Femur (tissue), 1 donor: Measurements from ENCODE around the gene LRP8.
"Not testable (repeated sequence)": the region's sequence is repeated elsewhere in the genome, so short reads cannot be mapped to it uniquely, and the experiment has no call there.

Experiments
- DNase-seq: peaks from one replicate; pipeline ENCODE4 v3.0.0-alpha.2; 2017

The LRP8 gene

GRCh38 chr1:53303726-53304515 lies 23.9 kb downstream of the LRP8 start:
- DNase-seq: no peak

DNA sequence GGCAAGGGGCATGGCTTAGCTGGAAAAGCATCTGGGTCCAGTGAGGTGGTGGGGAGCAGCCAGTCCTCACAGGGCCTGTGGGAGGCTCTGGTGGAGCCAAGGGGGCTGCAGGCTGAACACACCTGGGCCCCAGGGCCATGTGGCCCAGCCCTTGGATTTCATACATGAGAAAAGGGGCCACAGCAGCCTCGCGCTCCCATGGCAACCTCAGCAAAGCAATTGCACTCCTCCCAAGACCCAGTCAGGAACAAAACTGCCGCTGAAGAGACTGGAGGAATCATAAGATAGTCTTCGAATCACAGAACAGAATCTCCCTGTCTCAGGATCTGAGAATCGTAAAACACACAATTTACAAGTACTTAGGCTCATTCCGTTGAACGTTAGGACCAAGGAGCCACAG lies 24.6 kb downstream of the LRP8 start:
- no peak for DNase-seq

GRCh38 chr1:53299233-53299632 lies 28.6 kb downstream of the LRP8 start:
- DNase-seq: no peak

- no peak for DNase-seq
Observed at GRCh38 chr1:53298045-53298637, 29.7 kb downstream of the LRP8 start.

- DNase-seq: no peak
Observed at GRCh38 chr1:53297195-53297594, 30.7 kb downstream of the LRP8 start.

DNA sequence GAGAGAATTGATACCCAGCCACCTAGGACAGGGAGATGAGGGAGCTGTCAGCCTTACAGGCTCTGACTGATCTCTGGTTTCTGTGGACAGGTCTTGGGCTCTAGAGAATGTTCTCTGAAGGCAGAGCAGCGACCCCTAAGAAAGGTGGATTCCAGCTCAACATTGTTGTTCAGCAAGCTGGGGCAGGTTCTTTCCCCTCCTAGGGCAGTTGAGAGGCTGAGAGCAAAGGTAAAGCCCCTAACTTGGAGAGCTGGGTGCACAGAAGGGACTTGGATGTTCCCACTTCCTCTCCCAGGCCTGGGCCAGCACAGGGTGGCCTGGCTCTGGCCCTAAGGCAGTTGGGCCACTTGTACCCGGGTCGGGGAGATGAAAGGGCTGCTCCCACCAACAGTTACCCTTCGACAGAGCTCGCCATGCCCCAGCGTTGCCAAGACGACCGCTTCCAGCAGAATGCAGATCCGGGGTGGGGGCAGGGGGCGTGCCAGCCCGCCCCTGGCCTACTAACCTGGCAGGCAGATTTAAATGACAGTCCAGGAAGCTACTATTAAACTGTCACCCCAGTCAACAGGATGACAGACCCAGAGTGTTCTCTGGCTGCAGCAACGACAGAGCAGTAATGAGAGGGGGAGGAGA lies 31.6 kb downstream of the LRP8 start:
- no peak for DNase-seq

- no peak for DNase-seq
Observed at GRCh38 chr1:53295726-53296116, 32.1 kb downstream of the LRP8 start.

DNA sequence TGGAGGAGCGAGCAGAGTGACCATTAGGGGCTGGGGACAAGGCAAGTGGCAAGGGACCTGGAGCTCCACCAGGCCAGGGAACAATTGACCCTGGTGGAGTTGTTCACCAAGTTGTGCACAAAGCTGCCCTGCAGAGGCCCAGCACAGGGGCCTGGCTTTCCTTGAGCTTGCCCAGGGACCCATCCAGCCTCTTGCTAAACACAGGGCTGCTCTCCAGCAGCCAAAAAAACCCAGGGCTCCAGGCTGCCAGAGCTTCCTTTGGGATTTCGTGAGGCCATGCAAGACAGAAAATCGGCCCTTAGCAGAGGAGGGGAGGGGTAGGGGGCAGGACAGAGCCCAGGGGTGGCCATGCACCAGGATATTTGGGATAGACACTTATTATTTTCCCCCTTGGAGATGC lies 32.6 kb downstream of the LRP8 start:
- DNase-seq: no peak

DNA sequence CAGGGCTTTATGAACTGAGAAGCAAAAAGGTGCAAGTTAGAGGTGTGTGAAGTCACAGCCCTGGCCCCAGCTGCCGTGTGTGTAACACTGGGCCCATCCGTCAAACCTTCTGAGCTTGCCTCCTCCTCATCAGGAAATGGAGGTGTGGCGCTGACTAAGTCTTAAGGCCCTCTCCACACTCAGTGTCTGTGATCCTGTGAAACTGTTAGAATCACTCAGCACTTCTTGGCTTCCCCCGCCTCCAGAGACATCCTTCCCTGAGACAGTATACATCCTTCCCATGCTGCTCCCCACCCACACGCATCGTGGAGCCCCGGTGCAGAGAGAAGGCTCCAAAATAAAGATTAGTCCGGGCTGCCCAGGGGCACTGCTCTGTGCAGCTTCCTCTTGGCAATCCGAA lies 33.3 kb downstream of the LRP8 start:
- DNase-seq: no peak

DNA sequence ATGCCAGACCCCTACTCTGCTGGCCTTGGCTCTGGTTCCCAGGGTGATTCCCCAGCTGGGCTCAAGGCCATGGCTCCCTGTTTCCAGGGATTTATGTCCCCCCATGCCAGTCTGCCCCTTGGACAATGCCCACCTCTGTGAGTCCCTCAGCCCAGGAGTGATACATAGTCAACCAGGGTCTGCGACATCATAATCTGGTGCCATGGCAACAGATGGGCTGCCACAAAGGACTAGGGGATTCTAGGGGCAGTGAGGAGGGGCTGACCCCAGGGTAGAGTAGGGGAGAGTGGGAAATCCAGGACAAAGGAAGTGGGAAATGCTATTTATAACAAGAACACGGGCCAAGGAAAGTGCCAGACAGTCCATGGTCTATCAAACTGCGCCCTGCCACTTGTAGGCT lies 33.8 kb downstream of the LRP8 start:
- no peak for DNase-seq

GRCh38 chr1:53293123-53293522 lies 34.7 kb downstream of the LRP8 start:
- DNase-seq: no peak

DNA sequence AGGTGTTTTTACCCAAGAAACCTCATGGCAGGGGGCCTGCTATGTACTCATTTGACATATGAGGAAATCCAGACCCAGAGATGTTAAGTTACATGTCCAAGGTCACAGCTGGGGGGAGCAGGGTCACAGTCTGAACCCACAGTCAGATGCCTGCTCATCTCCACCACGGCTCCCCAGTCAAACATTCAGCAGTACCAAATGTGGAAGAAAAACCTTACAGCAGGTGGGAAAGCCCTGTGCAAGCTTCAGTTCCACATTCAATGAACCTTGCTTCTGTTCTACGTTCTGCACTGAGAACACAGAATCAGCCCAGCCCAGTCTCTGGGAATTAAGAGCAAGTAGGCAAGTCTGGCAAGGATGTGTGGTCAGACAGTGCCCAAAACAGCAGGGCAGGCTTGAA lies 35.2 kb downstream of the LRP8 start:
- DNase-seq: no peak

DNA sequence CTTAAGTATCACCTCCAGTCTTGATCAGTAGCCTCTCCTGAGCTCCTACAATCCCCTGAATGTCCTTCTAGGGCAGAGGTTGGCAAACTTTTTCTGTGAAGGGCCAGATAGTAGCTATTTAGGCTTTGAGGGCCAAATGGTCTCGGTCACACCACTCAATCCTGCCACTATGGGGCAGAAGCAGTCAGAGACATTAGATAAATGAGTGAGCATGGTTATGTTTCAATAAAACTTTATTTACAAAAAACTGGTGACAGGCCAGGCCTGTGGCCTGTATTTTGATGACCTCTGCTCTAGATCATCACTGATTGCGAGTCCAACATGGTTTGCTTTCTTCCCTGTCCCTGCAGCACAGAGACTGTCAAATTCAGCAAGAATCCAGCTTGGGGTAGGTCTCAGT lies 36.3 kb downstream of the LRP8 start:
- DNase-seq: no peak

DNA sequence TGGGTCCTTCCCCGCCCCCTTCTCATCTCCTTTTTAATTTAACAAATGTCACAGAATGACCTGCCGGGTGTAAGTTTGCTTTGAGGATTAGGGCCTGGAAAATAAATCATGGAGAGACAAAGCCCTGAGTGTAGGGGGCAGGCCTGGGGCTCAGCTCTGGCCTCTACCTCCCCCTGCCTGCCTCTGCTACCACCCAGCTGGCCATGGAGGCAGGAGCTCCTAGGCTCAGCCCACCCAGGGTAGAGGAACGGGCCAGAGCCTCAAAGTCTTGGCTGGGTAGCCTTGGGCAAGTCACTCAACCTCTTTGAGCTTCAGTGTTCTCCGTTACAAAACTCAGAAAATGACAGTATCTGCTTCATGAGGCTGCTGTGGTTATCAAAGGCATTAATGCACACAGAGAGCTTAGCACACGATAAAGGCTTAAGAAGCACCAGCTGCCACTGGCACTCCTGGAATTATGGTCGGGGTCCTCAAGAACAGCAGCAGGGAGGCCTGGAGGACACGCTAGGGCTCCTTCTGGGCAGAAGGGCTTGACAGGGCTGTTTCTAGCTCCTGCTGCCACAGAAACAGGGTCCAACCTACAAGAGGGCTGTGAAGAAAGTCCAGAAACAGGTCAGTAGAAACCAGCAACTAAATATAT lies 39.0 kb downstream of the LRP8 start:
- DNase-seq: no peak

DNA sequence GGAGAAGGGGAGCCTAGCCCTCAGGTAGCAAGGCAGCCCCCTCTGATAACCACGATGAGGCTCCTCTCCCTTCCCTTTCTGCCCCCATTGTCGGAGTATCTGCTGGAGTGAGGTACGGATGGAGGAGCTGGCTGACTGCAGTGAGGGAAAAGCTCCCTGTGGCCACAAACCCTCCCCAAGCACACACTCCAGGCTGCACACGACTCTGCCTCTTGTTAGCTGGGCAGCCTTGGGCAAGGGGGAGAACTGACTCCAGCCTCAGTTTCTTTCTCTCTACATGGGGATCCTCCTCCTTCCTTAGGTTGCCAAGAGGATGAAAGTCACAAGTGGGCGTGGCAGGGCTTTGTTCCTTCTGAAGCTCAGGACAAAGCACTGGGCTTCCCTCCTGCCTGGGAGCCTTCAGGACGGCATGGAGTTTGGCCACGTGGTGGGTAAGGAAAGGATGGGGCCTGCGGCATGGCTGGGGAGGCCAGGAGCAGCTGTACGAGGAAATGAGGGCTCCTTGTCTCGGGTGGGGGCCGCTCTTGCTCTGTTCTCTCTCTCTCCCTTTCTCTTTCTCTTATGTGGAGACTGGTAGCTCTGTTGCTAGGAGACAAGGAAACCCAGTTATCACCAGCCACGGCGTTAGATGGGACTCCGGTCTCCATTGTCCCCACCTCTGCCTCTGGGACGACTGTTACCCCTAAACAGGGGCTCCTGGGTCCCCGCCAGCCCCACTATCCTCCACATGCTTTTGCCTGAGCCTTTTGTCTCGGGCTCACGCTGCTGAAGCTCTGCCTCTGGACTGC lies 39.7 kb downstream of the LRP8 start:
- no peak for DNase-seq

GRCh38 chr1:53286955-53287354 lies 40.9 kb downstream of the LRP8 start:
- no peak for DNase-seq

DNA sequence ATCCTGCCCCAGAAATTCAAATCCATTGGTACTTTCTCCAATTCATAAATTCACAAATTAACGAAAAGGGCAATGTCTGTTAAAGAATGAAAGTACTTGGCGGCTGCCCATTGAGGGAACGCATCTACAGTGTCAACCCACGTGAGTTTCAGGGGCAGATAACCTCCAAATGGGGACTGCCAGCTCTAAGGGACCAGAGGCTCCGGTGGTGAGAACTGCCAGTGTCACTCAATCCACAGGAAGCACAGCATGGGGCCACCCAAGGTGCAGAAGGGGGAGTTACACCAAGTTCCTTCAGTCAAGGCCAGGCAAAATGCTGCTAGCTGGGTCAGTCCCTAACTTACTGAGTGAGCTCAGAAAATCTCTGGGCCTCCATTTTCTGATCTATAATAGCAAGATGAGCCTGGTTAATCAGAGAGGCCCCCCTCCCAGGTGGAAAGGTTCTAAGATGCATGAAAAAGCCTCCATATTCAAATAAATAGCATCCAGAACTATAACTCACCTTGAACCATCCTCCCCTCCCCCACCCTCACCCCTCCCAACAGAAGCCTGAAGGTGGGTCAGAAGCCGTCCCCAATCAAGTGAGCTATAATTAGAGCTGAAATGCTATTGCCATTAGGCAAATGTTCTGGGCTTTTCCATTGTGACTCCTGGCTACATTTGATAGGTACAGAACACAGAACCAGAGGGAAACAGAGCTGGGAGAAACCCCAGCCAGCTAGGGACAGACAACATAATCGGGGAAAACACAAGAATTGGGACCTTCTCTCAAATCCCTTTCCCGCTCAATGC lies 41.7 kb downstream of the LRP8 start:
- no peak for DNase-seq

- no peak for DNase-seq
Observed at GRCh38 chr1:53285546-53285945, 42.3 kb downstream of the LRP8 start.

GRCh38 chr1:53284224-53285020 lies 43.4 kb downstream of the LRP8 start:
- no peak for DNase-seq

- DNase-seq: not testable (repeated sequence)
Observed at GRCh38 chr1:53283156-53283555, 44.7 kb downstream of the LRP8 start.

- no peak for DNase-seq
Observed at GRCh38 chr1:53281133-53281532, 46.7 kb downstream of the LRP8 start.
